ENCODE measurements around the gene LTBP2.

Gene LTBP2

DNA sequence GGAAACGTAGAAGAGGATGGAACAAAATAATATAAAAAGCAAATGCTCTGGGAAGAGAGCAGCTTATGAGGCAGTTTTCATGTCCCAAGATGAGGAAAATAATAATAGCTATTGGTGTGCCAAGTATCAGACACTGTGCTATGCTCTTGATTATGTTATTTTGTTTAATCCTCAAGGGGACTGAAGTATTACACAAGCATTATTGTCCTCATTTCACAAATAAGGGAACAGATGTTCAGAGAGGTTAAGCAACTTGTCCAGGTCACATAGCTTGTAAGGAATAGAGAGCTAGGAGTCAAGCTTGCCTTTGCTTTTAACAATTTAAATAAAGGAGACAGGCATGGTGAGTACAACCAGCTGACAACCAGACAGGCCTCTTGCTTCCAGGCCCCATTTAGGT lies 26.9 kb upstream of the LTBP2 start:
- TF ChIP-seq, protein P1, sequence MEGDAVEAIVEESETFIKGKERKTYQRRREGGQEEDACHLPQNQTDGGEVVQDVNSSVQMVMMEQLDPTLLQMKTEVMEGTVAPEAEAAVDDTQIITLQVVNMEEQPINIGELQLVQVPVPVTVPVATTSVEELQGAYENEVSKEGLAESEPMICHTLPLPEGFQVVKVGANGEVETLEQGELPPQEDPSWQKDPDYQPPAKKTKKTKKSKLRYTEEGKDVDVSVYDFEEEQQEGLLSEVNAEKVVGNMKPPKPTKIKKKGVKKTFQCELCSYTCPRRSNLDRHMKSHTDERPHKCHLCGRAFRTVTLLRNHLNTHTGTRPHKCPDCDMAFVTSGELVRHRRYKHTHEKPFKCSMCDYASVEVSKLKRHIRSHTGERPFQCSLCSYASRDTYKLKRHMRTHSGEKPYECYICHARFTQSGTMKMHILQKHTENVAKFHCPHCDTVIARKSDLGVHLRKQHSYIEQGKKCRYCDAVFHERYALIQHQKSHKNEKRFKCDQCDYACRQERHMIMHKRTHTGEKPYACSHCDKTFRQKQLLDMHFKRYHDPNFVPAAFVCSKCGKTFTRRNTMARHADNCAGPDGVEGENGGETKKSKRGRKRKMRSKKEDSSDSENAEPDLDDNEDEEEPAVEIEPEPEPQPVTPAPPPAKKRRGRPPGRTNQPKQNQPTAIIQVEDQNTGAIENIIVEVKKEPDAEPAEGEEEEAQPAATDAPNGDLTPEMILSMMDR (conservative IDR thresholded peaks at IDR 0.05; ENCODE audit: low read depth, low read length): no peak
- peak; percentile 48 for DNase-seq (ENCODE audit: low read depth)

DNA sequence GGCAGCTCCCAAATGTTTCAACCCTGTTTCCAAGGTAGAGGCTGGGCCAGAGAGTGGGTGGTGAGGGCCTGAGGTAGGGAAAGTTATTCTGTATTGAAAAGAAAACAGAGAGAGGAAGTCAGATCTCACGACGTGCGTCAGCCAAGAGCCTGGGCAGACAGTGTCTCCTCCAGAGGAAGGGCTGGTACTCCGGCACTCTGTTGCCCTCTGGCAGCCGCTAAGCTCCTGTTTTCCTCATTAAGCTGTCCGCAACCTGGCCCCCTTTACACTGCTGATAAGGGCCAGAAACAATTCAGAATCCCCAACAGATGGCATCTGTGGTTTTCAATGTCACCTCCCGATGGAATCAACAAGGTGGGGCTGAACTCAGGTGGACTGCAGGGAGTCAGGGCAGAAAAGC lies 26.0 kb upstream of the LTBP2 start:
- TF ChIP-seq, protein P1 (conservative IDR thresholded peaks at IDR 0.05; ENCODE audit: low read depth, low read length): no peak
- no peak overlapping the region for H3K4me3 ChIP-seq (ENCODE audit: low read depth, low read length)
- no peak for DNase-seq (ENCODE audit: low read depth)

More for the DNA sequence above, 26.9 kb upstream of the LTBP2 start:
- H3K4me3 ChIP-seq (ENCODE audit: low read depth, low read length): no peak overlapping the region

DNA sequence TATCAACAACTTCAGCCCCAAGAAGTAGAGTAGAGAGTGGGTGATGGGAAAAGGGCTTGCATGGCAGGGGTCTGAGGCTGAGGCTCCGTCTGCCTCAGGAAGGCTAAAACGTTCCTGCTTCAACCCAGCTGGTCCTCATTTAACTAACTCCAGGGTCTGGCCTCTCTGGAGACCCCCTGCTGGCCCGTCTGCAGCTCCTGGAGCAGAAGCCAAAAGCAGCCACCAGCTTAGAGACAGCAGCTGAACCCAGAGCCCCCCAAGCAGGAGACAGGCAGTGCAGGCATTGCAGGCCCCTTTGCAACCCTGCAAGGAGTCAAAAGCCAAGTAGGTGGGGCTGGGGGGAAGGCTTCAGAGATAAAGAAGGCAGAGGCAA lies 25.1 kb upstream of the LTBP2 start:
- peak; percentile 35 for DNase-seq (ENCODE audit: low read depth)
- no peak overlapping the region for H3K4me3 ChIP-seq (ENCODE audit: low read depth, low read length)
- TF ChIP-seq, protein P1 (conservative IDR thresholded peaks at IDR 0.05; ENCODE audit: low read depth, low read length): no peak

DNA sequence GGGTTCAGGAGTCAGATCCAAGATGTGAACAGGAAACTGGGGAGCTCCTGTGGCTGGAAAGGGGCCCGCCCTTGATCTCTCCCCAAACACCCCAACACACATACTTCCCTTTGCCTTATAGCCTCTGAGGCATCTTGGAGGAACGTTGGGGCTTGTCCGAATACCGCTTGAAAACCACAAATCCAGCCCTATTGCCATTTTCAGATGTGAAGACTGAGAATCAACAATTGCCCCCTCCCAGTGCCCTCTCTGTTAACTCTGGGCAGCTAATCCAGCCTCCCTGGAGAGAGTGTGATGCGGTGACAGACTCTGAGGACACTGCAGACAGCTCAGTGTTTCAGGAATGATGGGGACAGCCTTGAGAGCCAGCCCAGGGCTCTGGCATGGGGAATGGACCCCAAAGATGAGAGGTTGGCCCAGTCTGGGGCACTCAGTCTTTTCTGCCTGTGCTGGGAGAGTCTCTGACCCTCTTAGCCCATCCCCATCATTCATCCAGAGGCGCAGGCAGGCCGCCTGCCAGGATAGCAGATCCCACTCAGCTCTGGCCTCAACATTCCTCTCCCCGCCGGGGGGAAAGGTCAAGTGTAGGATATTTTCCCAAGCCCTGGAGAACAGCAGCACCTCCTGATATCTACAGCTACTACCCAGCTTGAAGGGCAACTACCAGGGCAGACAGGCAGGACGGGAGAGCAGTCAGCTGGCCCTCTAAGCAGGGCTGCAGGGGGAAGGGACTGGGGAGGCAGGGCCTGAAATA lies 24.6 kb upstream of the LTBP2 start:
- TF ChIP-seq, protein P1 (conservative IDR thresholded peaks at IDR 0.05; ENCODE audit: low read depth, low read length): no peak
- DNase-seq (ENCODE audit: low read depth): peak; percentile 28
- no peak overlapping the region for H3K4me3 ChIP-seq (ENCODE audit: low read depth, low read length)

DNA sequence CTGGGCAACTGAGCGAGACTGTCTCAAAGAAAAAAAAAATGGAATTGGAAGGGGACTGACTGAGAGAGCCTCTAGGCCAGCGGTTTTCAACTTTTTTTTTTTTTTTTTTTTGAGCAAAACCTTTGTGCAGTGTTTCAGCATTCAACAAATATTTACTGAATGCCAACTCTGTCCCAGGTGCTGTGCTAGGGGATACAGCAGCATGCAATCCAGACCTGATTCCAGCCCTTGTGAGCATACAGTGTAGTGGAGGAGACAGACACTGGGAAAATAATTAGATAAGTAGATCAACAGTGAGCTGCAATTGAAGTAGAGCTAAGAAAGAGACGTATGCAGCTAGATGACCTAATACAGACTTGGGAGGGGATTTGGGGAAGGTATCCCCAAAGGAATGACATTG lies 23.8 kb upstream of the LTBP2 start:
- H3K4me3 ChIP-seq (ENCODE audit: low read depth, low read length): no peak overlapping the region
- TF ChIP-seq, protein P1 (conservative IDR thresholded peaks at IDR 0.05; ENCODE audit: low read depth, low read length): no peak
- DNase-seq (ENCODE audit: low read depth): no peak

DNA sequence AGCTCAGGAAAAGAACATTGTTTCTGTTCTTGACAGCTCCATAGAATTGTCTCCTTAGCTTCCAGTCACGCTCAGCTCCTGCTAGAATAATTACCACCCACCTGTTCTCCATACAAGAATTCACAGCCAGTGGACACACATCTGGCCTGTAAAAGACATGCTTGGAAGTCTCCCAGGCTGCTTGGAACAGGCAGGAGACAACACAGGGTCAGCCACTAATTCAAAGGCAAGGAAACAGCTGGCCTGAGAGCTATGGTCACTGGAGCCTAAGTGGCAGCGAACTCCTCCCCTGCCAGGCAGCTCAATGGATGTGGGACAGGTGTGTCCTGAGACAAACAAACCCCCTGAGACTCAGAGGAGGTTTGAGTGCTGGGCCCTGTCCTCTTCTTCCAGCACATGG lies 22.9 kb upstream of the LTBP2 start:
- no peak overlapping the region for H3K4me3 ChIP-seq (ENCODE audit: low read depth, low read length)
- no peak for DNase-seq (ENCODE audit: low read depth)
- TF ChIP-seq, protein P1 (conservative IDR thresholded peaks at IDR 0.05; ENCODE audit: low read depth, low read length): no peak

DNA sequence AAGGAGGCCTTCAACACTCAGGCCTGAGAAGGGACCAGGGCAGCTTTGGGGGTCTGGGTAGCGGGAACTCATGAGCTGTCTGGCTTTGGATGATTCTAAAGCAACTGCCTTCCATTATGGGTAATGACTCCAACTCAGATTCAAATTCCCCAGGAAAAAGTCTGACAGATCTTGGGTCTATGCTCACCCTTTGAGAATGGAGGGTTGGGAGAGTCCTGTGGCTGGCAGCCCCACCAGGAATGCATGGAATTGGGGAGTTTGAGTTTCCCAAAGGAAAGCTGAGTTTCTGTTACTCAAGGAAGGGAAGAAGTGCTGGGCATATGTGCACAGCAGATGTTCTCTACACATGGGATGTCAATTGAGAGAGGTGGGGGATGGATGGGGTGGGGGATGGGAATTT lies 22.4 kb upstream of the LTBP2 start:
- TF ChIP-seq, protein P1 (conservative IDR thresholded peaks at IDR 0.05; ENCODE audit: low read depth, low read length): no peak
- DNase-seq (ENCODE audit: low read depth): no peak

More for the DNA sequence above, 22.4 kb upstream of the LTBP2 start:
- no peak overlapping the region for H3K4me3 ChIP-seq (ENCODE audit: low read depth, low read length)

All from choroid plexus epithelial cell (primary cell).